ENCODE results near the gene LGALS3. TPM values are rescaled to one million over a fixed set of nuclear protein-coding genes. Genes with fewer than 3 reads are reported as not detected.

Gene LGALS3
- total RNA-seq, 8 experiments from 2014 or later: 0.54 to 47.2 (median 16.2) TPM

DNA sequence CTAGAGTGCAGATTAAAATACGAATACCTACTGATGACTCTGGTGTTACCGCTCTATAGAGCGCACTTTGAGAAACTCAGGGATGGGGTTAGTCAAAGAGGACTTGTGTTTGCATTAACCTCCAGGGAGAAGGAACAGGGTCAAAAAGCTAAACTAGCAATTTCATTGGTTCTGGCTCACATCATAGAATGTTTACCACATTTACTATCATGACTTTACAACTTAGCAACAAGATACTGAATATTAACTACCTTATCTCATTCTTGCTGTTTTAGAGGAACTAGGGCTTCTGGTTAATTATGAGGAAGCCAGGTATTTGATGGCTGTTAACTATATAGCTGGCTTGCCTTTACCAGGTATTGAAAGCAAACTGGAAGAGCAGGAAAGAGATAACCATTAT lies 12.8 kb downstream of the LGALS3 start:
- in situ Hi-C loops (cut with MboI; ENCODE audit: low pct_unique_long_range_greater_than_20kb in 2 of 9, low sequenced_read_pairs in 9 of 9, unreplicated experiment in 9 of 9): no loop called here
- H3K4me1 ChIP-seq (replicated peaks in 1 of 2): no peaks in the 10 kb centered on the region
- H3K27ac ChIP-seq: no peak overlapping the region
- 75 to 100% (median 95%) methylated on average over 1 to 3 of the region's 3 CpGs; no CpG with 5 or more reads in 4 of the 10 experiments for WGBS, 10 experiments
- no peak for ATAC-seq (replicated peaks in 6 of 8)
- no peak overlapping the region for H3K4me3 ChIP-seq

DNA sequence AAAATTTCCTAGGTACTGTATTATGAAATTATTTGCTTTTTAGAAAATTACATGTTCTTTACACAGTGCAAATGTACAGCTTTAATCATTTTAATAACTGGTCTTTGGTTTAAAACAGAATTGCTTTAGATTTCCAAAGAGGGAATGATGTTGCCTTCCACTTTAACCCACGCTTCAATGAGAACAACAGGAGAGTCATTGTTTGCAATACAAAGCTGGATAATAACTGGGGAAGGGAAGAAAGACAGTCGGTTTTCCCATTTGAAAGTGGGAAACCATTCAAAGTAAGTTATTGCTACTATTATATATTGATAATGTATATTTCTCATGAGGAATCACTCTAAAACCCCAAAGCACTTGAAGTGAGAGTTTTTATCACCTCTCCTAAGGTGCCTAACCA lies 13.4 kb downstream of the LGALS3 start:
- H3K4me1 ChIP-seq (replicated peaks in 1 of 2): no peaks in the 10 kb centered on the region
- 63 to 100% (median 80%) methylated on average over 1 to 2 of the region's 2 CpGs; no CpG with 5 or more reads in 1 of the 10 experiments for WGBS, 10 experiments
- H3K4me3 ChIP-seq: no peak overlapping the region
- ATAC-seq (replicated peaks in 6 of 8): no peak
- no peak overlapping the region for H3K27ac ChIP-seq
- in situ Hi-C loops (cut with MboI; ENCODE audit: low pct_unique_long_range_greater_than_20kb in 2 of 9, low sequenced_read_pairs in 9 of 9, unreplicated experiment in 9 of 9): no loop called here

- no peak overlapping the region for H3K27ac ChIP-seq
- in situ Hi-C loops (cut with MboI; ENCODE audit: low pct_unique_long_range_greater_than_20kb in 2 of 9, low sequenced_read_pairs in 9 of 9, unreplicated experiment in 9 of 9): no loop called here
- no peaks in the 10 kb centered on the region for H3K4me1 ChIP-seq (replicated peaks in 1 of 2)
- 90 to 100% (median 100%) methylated on average over 1 to 2 of the region's 2 CpGs; no CpG with 5 or more reads in 3 of the 10 experiments for WGBS, 10 experiments
- H3K4me3 ChIP-seq: no peak overlapping the region
- no peak for ATAC-seq (replicated peaks in 6 of 8)
Observed at GRCh38 chr14:55146425-55146824, 17.4 kb downstream of the LGALS3 start.

GRCh38 chr14:55151601-55152000 lies 22.5 kb downstream of the LGALS3 start:
- no peak overlapping the region for H3K27ac ChIP-seq
- H3K4me1 ChIP-seq (replicated peaks in 1 of 2): no peaks in the 10 kb centered on the region
- ATAC-seq (replicated peaks in 6 of 8): no peak
- in situ Hi-C loops (cut with MboI; ENCODE audit: low pct_unique_long_range_greater_than_20kb in 2 of 9, low sequenced_read_pairs in 9 of 9, unreplicated experiment in 9 of 9): no loop called here
- no peak overlapping the region for H3K4me3 ChIP-seq
- WGBS, 10 experiments: 50 to 100% (median 87%) methylated on average over 1 of the region's 1 CpG; no CpG with 5 or more reads in 4 of the 10 experiments

DNA sequence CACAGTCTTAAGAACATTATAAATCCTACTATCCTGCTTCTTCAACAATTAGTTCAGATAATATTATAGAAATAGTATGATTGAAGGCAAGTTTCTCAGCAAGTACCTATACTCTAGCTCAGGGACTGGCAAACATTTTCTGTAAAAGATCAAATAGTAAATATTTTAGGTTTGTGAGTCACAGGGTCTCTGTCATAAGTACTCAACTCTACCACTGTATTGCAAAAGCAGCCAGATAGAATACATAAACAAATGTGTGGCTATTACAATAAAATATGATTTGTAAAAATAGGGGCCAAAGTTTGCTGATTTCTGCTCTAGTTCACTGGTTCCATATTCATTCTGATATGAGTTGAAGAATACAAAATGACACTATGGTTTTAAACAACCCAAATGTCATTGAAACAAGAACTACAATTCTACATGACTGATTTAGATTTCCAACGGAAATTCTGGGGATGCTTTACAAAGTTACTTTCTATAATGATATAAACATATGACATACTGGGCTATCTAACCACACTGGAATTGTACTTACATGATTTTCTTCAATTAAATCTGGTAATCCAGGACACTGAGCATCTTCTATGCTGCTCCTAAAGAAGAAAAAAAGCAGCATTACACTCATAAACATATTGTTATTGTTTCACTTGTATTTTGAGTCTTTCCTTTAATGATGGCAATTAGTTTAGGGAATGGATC lies 23.2 kb downstream of the LGALS3 start:
- in situ Hi-C loops (cut with MboI; ENCODE audit: low pct_unique_long_range_greater_than_20kb in 2 of 9, low sequenced_read_pairs in 9 of 9, unreplicated experiment in 9 of 9): no loop called here
- no peaks in the 10 kb centered on the region for H3K4me1 ChIP-seq (replicated peaks in 1 of 2)
- H3K27ac ChIP-seq: no peak overlapping the region
- ATAC-seq (replicated peaks in 6 of 8): peak in 1 of 8 experiments; percentile 28
- no peak overlapping the region for H3K4me3 ChIP-seq
- 17 to 100% (median 86%) methylated on average over 1 of the region's 1 CpG; no CpG with 5 or more reads in 1 of the 10 experiments for WGBS, 10 experiments

GRCh38 chr14:55153951-55154350 lies 24.9 kb downstream of the LGALS3 start:
- 40 to 100% (median 90%) methylated on average over 1 of the region's 3 CpGs; no CpG with 5 or more reads in 6 of the 10 experiments for WGBS, 10 experiments
- in situ Hi-C loops (cut with MboI; ENCODE audit: low pct_unique_long_range_greater_than_20kb in 2 of 9, low sequenced_read_pairs in 9 of 9, unreplicated experiment in 9 of 9): no loop called here
- no peaks in the 10 kb centered on the region for H3K4me1 ChIP-seq (replicated peaks in 1 of 2)
- no peak overlapping the region for H3K27ac ChIP-seq
- no peak overlapping the region for H3K4me3 ChIP-seq
- no peak for ATAC-seq (replicated peaks in 6 of 8)

DNA sequence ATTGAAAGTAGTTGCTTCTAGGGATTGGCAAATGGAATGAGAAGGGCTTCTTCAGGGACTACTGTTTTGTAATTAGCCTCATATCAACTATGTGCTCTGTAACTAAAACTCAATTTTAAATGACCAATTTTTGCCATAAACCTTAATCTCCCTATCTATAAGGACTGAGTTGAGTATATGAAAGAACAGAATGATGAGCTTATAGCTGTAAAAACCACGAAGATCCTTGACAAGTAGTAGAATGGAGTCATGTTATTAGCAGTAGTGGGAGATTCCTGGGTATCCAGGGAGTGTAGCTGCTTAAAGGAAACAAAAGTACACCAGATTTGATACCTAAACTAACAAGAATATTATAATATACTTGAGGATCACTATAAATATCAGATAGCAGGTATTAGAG lies 28.0 kb downstream of the LGALS3 start:
- in situ Hi-C loops (cut with MboI; ENCODE audit: low pct_unique_long_range_greater_than_20kb in 2 of 9, low sequenced_read_pairs in 9 of 9, unreplicated experiment in 9 of 9): no loop called here
- 80 to 100% (median 88%) methylated on average over 1 of the region's 1 CpG; no CpG with 5 or more reads in 3 of the 10 experiments for WGBS, 10 experiments
- no peak overlapping the region for H3K27ac ChIP-seq
- ATAC-seq (replicated peaks in 6 of 8): no peak
- H3K4me3 ChIP-seq: no peak overlapping the region
- no peaks in the 10 kb centered on the region for H3K4me1 ChIP-seq (replicated peaks in 1 of 2)

GRCh38 chr14:55158412-55158811 lies 29.4 kb downstream of the LGALS3 start:
- in situ Hi-C loops (cut with MboI; ENCODE audit: low pct_unique_long_range_greater_than_20kb in 2 of 9, low sequenced_read_pairs in 9 of 9, unreplicated experiment in 9 of 9): no loop called here
- no peak overlapping the region for H3K4me3 ChIP-seq
- H3K4me1 ChIP-seq (replicated peaks in 1 of 2): no peaks in the 10 kb centered on the region
- no peak overlapping the region for H3K27ac ChIP-seq
- WGBS, 10 experiments: 67 to 100% (median 92%) methylated on average over 1 to 3 of the region's 3 CpGs; no CpG with 5 or more reads in 1 of the 10 experiments
- ATAC-seq (replicated peaks in 6 of 8): no peak

GRCh38 chr14:55160989-55161388 lies 31.9 kb downstream of the LGALS3 start:
- Histone ChIP-seq H3K4me3 (no peak overlapping the region), H3K27ac (no peak overlapping the region), H3K4me1 (replicated peaks in 1 of 2) (no peaks in the 10 kb centered on the region)
- ATAC-seq (replicated peaks in 6 of 8): peak; percentile 56 to 75 (median 67)
- in situ Hi-C loops (cut with MboI; ENCODE audit: low pct_unique_long_range_greater_than_20kb in 2 of 9, low sequenced_read_pairs in 9 of 9, unreplicated experiment in 9 of 9): loop anchor here in 2 of 9 experiments (10.0 kb wide), 1 partner anchor 76 kb away; no protein-coding TSS in a partner anchor

DNA sequence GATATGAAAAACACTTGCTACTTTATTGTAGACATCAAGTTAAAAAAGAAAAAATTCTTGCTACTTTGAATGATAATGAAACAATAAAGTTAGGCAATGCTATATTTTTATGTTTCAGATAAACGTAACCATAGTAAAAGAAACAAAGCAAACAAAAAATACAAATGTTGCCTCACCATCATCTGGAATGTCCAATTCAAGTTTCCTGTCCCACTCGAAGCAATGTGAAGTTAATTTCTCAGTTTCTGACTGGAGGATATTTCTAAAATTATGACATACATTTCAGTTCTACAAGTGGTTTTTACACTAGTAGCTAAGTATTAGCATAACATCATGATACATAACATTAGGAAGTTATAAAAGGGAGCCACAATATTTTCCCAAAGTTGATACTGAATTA lies 41.5 kb downstream of the LGALS3 start:
- 42 to 100% (median 80%) methylated on average over 1 to 2 of the region's 2 CpGs; no CpG with 5 or more reads in 1 of the 10 experiments for WGBS, 10 experiments
- no peak overlapping the region for H3K27ac ChIP-seq
- H3K4me3 ChIP-seq: no peak overlapping the region
- H3K4me1 ChIP-seq (replicated peaks in 1 of 2): no peaks in the 10 kb centered on the region
- in situ Hi-C loops (cut with MboI; ENCODE audit: low pct_unique_long_range_greater_than_20kb in 2 of 9, low sequenced_read_pairs in 9 of 9, unreplicated experiment in 9 of 9): no loop called here
- no peak for ATAC-seq (replicated peaks in 6 of 8)

- H3K4me3 ChIP-seq: no peak overlapping the region
- WGBS, 10 experiments: 83 to 100% (median 90%) methylated on average over 2 of the region's 2 CpGs; no CpG with 5 or more reads in 2 of the 10 experiments
- in situ Hi-C loops (cut with MboI; ENCODE audit: low pct_unique_long_range_greater_than_20kb in 2 of 9, low sequenced_read_pairs in 9 of 9, unreplicated experiment in 9 of 9): no loop called here
- ATAC-seq (replicated peaks in 6 of 8): no peak
- no peak overlapping the region for H3K27ac ChIP-seq
- no peaks in the 10 kb centered on the region for H3K4me1 ChIP-seq (replicated peaks in 1 of 2)
Observed at GRCh38 chr14:55180006-55180405, 51.0 kb downstream of the LGALS3 start.

DNA sequence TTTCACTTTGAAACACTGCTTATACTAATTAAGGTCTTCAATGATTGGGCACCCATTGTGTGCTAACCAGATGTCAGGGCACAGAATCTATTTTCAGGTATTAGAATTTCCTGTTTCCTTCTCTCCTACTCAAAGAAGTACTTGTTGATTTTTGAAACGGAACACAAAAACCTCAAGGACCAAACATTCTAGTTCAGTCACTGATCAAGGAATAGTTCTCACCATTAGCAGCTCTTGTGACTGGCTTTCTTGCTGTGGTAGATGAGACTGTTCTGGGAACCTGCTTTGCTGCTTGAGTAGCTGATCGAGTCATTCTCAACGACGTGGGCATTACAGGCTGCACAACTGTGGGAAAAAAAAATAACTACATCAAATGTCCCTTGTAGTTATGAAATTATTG lies 51.4 kb downstream of the LGALS3 start:
- 92 to 100% (median 100%) methylated on average over 1 to 4 of the region's 4 CpGs; no CpG with 5 or more reads in 4 of the 10 experiments for WGBS, 10 experiments
- Histone ChIP-seq H3K4me3 (no peak overlapping the region), H3K4me1 (replicated peaks in 1 of 2) (no peaks in the 10 kb centered on the region), H3K27ac (no peak overlapping the region)
- ATAC-seq (replicated peaks in 6 of 8): no peak
- in situ Hi-C loops (cut with MboI; ENCODE audit: low pct_unique_long_range_greater_than_20kb in 2 of 9, low sequenced_read_pairs in 9 of 9, unreplicated experiment in 9 of 9): no loop called here

- no peak for ATAC-seq (replicated peaks in 6 of 8)
- Histone ChIP-seq H3K27ac (no peak overlapping the region), H3K4me3 (no peak overlapping the region), H3K4me1 (replicated peaks in 1 of 2) (peaks cover 0 to 2% of the 10 kb centered on the region in 2 donors)
- in situ Hi-C loops (cut with MboI; ENCODE audit: low pct_unique_long_range_greater_than_20kb in 2 of 9, low sequenced_read_pairs in 9 of 9, unreplicated experiment in 9 of 9): no loop called here
- WGBS, 10 experiments: 86 to 100% (median 98%) methylated on average over 1 to 4 of the region's 4 CpGs
Observed at GRCh38 chr14:55188686-55189295, 59.7 kb downstream of the LGALS3 start.

DNA sequence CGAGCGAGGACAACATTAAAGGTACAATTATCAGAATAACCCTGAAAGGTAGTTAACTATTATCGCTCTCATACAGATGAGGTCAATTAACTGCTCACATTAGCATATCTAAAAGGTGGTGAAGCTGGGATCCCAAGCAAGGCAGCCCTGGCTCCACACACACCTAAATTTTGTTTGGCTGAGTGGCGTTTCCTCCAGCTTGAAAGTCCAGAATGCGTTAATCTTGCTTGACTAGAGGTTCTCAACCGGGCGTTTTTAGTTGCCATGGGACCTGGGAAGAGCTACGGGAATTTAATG lies 61.8 kb downstream of the LGALS3 start:
- 0 to 19% (median 0%) methylated on average over 2 to 7 of the region's 8 CpGs; no CpG with 5 or more reads in 1 of the 10 experiments for whole genome bisulfite sequencing, 10 experiments
- in situ Hi-C loops (cut with MboI; ENCODE audit: low pct_unique_long_range_greater_than_20kb in 2 of 9, low sequenced_read_pairs in 9 of 9, unreplicated experiment in 9 of 9): no loop called here
- ATAC-seq (replicated peaks in 6 of 8): peak in 1 of 8 experiments; percentile 4
- H3K4me3 ChIP-seq: peak overlapping the region; percentile 42 to 61 (median 52)
- H3K4me1 ChIP-seq (replicated peaks in 1 of 2): peaks cover 0 to 2% of the 10 kb centered on the region in 2 donors
- H3K27ac ChIP-seq: no peak overlapping the region
